Measurements from ENCODE around the gene GPN3. TPM values are rescaled to one million over a fixed set of nuclear protein-coding genes. Genes with fewer than 3 reads are reported as not detected.
A peak's percentile ranks its signal among the peaks of the same experiment; 100 is the strongest.

The GPN3 gene
- total and polyA plus RNA-seq, 2 of the 13 experiments (the other 11 are each of a cell fraction or from before 2014, with no cell fraction given) = 28.7 to 29.5 TPM

GRCh38 chr12:110449799-110450497 is 18.1 kb downstream of the GPN3 start, which contains the start of gene ARPC3 (continued):
- TF ChIP-seq SNAPC5 (CRISPR knock-in tag; IDR thresholded peaks at IDR 0.05; ENCODE audit: borderline replicate concordance) (0 out of 2 replicates have a peak, but pooled peaks have one; percentile 18), ZNF607 (CRISPR knock-in tag; IDR thresholded peaks at IDR 0.05; ENCODE audit: borderline replicate concordance) (peak; percentile 85), MTF2 (CRISPR knock-in tag; IDR thresholded peaks at IDR 0.05; ENCODE audit: borderline replicate concordance) (no peak), MAFK (conservative IDR thresholded peaks at IDR 0.05 in 1 of 2, IDR thresholded peaks at IDR 0.05 in 1 of 2; ENCODE audit: low read length in 2 of 2) (no peak), TAF1 (CRISPR knock-in tag; IDR thresholded peaks at IDR 0.05) (peak; percentile 64; the same call in 1 of the 2 replicates), ZHX2 (IDR thresholded peaks at IDR 0.05; ENCODE audit: low read depth) (no peak), ZHX2 (CRISPR knock-in tag; IDR thresholded peaks at IDR 0.05; ENCODE audit: borderline replicate concordance) (no peak), REXO4 (CRISPR knock-in tag; IDR thresholded peaks at IDR 0.05; ENCODE audit: borderline replicate concordance) (no peak), ZNF30 (CRISPR knock-in tag; IDR thresholded peaks at IDR 0.05) (no peak), KDM4B (CRISPR knock-in tag; IDR thresholded peaks at IDR 0.05) (peak; percentile 60; the same call in 1 of the 2 replicates), ZMYM4 (CRISPR knock-in tag; IDR thresholded peaks at IDR 0.05) (peak; percentile 87), NFIC (IDR thresholded peaks at IDR 0.05; ENCODE audit: low read length) (no peak), ZSCAN29 (CRISPR knock-in tag; conservative IDR thresholded peaks at IDR 0.05) (peak; percentile 19; the same call in 1 of the 2 replicates), DPF2 (CRISPR knock-in tag; IDR thresholded peaks at IDR 0.05; ENCODE audit: borderline replicate concordance, low read depth) (no peak), TOPORS (CRISPR knock-in tag; IDR thresholded peaks at IDR 0.05) (no peak), PCBP2 (optimal IDR thresholded peaks at IDR 0.05; ENCODE audit: low read depth, low read length, poor library complexity, severe bottlenecking) (no peak), HOXA5 (CRISPR knock-in tag; IDR thresholded peaks at IDR 0.05) (peak; percentile 33; the same call in 1 of the 2 replicates), SRSF1 (optimal IDR thresholded peaks at IDR 0.05; ENCODE audit: low read depth, low read length) (no peak)
- TF ChIP-seq, protein P1, sequence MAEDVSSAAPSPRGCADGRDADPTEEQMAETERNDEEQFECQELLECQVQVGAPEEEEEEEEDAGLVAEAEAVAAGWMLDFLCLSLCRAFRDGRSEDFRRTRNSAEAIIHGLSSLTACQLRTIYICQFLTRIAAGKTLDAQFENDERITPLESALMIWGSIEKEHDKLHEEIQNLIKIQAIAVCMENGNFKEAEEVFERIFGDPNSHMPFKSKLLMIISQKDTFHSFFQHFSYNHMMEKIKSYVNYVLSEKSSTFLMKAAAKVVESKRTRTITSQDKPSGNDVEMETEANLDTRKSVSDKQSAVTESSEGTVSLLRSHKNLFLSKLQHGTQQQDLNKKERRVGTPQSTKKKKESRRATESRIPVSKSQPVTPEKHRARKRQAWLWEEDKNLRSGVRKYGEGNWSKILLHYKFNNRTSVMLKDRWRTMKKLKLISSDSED (CRISPR knock-in tag; IDR thresholded peaks at IDR 0.05) = no peak
- TF ChIP-seq, protein P2, sequence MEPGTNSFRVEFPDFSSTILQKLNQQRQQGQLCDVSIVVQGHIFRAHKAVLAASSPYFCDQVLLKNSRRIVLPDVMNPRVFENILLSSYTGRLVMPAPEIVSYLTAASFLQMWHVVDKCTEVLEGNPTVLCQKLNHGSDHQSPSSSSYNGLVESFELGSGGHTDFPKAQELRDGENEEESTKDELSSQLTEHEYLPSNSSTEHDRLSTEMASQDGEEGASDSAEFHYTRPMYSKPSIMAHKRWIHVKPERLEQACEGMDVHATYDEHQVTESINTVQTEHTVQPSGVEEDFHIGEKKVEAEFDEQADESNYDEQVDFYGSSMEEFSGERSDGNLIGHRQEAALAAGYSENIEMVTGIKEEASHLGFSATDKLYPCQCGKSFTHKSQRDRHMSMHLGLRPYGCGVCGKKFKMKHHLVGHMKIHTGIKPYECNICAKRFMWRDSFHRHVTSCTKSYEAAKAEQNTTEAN (CRISPR knock-in tag; conservative IDR thresholded peaks at IDR 0.05) = no peak

All from HepG2 (cell line).